CD14-positive monocyte (primary cell): ENCODE results near the gene CISTR. TPM values are rescaled to one million over a fixed set of nuclear protein-coding genes. Genes with fewer than 3 reads are reported as not detected.
A peak's percentile ranks its signal among the peaks of the same experiment; 100 is the strongest.
"Not testable (repeated sequence)": the region's sequence is repeated elsewhere in the genome, so short reads cannot be mapped to it uniquely, and the experiment has no call there.

Source experiments
- DNase-seq, 3 donors: peaks; one replicate each; pipeline ENCODE4 v3.0.0-alpha.2; 2011 to 2022
- H2AFZ ChIP-seq: 2 replicates; pipeline ENCODE4 v1.6.0; 2012; ENCODE audit warnings: mild to moderate bottlenecking, low read depth, low read length, inconsistent platforms; ENCODE audit not compliant: insufficient read depth, poor library complexity, severe bottlenecking
- H3K27ac ChIP-seq, 2 donors: 1 replicate in 1 of 2; 2 replicates in 1 of 2; pipeline ENCODE4 v1.5.1; 2012 to 2013; ENCODE audit warnings: low read length in 2 of 2, control low read depth in 1 of 2, inconsistent platforms in 1 of 2, low read depth in 1 of 2, mild to moderate bottlenecking in 1 of 2
- H3K27me3 ChIP-seq, 2 donors: one replicate each; pipeline versions ENCODE4 v1.6.0 to v1.6.1; 2011 to 2013; ENCODE audit warnings: low read length in 2 of 2; ENCODE audit not compliant: control insufficient read depth in 2 of 2, insufficient read depth in 2 of 2
- H3K36me3 ChIP-seq, 2 donors: replicated peaks in 1 of 2; 1 replicate in 1 of 2; 2 replicates in 1 of 2; pipeline versions ENCODE4 v1.5.1 to v1.6.1; 2012 to 2013; ENCODE audit warnings: low read length in 2 of 2, control low read depth in 1 of 2, inconsistent platforms in 1 of 2, mild to moderate bottlenecking in 1 of 2; ENCODE audit not compliant: insufficient read depth in 2 of 2, control insufficient read depth in 1 of 2
- H3K4me1 ChIP-seq, 2 donors: 1 replicate in 1 of 2; 2 replicates in 1 of 2; pipeline versions ENCODE4 v1.5.1 to v1.6.1; 2012 to 2013; ENCODE audit warnings: low read length in 2 of 2, control low read depth in 1 of 2, inconsistent platforms in 1 of 2, mild to moderate bottlenecking in 1 of 2, moderate library complexity in 1 of 2; ENCODE audit not compliant: insufficient read depth in 2 of 2, control insufficient read depth in 1 of 2
- H3K4me2 ChIP-seq: replicated peaks from 2 replicates; pipeline ENCODE3; 2012; ENCODE audit warnings: low read length, moderate library complexity, mild to moderate bottlenecking; ENCODE audit not compliant: poor library complexity, severe bottlenecking; ENCODE audit errors: extremely low read depth
- H3K4me3 ChIP-seq, 3 experiments: fragments of 200-600 bp in 1 of 3; sonication (generic) in 1 of 3; replicated peaks in 1 of 3; 1 replicate in 2 of 3; 2 replicates in 1 of 3; pipeline ENCODE4 v1.5.1; 2011 to 2013; ENCODE audit warnings: low read length in 3 of 3, mild to moderate bottlenecking in 3 of 3, control low read depth in 2 of 3, low read depth in 2 of 3, inconsistent platforms in 1 of 3, moderate library complexity in 1 of 3
- H3K79me2 ChIP-seq: 2 replicates; pipeline ENCODE4 v1.6.0; 2012; ENCODE audit warnings: mild to moderate bottlenecking, control low read depth, inconsistent platforms, low read length, moderate library complexity; ENCODE audit not compliant: insufficient read depth
- H3K9ac ChIP-seq: 2 replicates; pipeline ENCODE4 v1.6.0; 2017; ENCODE audit warnings: low read length, mild to moderate bottlenecking; ENCODE audit not compliant: insufficient read depth, poor library complexity, severe bottlenecking
- H3K9me3 ChIP-seq, 2 donors: replicated peaks in 1 of 2; 1 replicate in 1 of 2; 2 replicates in 1 of 2; pipeline versions ENCODE4 v1.5.1 to v1.6.1; 2012 to 2013; ENCODE audit warnings: low read length in 2 of 2, control low read depth in 1 of 2; ENCODE audit not compliant: control insufficient read depth in 1 of 2, insufficient read depth in 1 of 2
- H4K20me1 ChIP-seq: 2 replicates; pipeline ENCODE4 v1.6.0; 2012; ENCODE audit warnings: mild to moderate bottlenecking, low read length, control low read depth, moderate library complexity; ENCODE audit not compliant: insufficient read depth
- H3K27ac Mint-ChIP-seq, 7 donors: one replicate each; pipeline ENCODE4 v1.8.0; 2020; ENCODE audit warnings: mild to moderate bottlenecking in 7 of 7, mixed read lengths in 7 of 7, moderate library complexity in 6 of 7, inconsistent platforms in 2 of 7
- H3K27me3 Mint-ChIP-seq, 3 donors: one replicate each; pipeline ENCODE4 v1.8.0; 2021 to 2022; ENCODE audit warnings: low read depth in 3 of 3, mild to moderate bottlenecking in 3 of 3, mixed read lengths in 3 of 3, moderate library complexity in 3 of 3, inconsistent platforms in 1 of 3
- H3K36me3 Mint-ChIP-seq, 2 donors: one replicate each; pipeline ENCODE4 v1.8.0; 2020; ENCODE audit warnings: mixed read lengths in 2 of 2, inconsistent platforms in 1 of 2, mild to moderate bottlenecking in 1 of 2
- H3K4me1 Mint-ChIP-seq: one replicate; pipeline ENCODE4 v1.8.0; 2020; ENCODE audit warnings: mild to moderate bottlenecking, mixed read lengths
- H3K4me3 Mint-ChIP-seq, 2 donors: one replicate each; pipeline ENCODE4 v1.8.0; 2020; ENCODE audit warnings: mild to moderate bottlenecking in 2 of 2, mixed read lengths in 2 of 2, moderate library complexity in 1 of 2
- H3K9me3 Mint-ChIP-seq, 7 donors: one replicate each; pipeline ENCODE4 v1.8.0; 2020 to 2022; ENCODE audit warnings: mixed read lengths in 7 of 7, mild to moderate bottlenecking in 6 of 7, moderate library complexity in 6 of 7, inconsistent platforms in 2 of 7
- WGBS: methylation state at CpG from one replicate; pipeline ENCODE4 v1.1.5; 2013; ENCODE audit warnings: missing lambda C conversion rate; ENCODE audit not compliant: insufficient coverage; 5-methylcytosine and 5-hydroxymethylcytosine counted together
- intact Hi-C, 2 donors: fragments of 100-400 bp; cut with micrococcal nuclease; formaldehyde crosslinking; loops; one replicate each; pipeline versions ENCODE4 v1.15.0 to v1.15.1; 2023
- polyA plus RNA-seq, 3 donors: library from polyadenylated mRNA; depleted of rRNA in 1 of 3; unstranded in 2 of 3; stranded (reverse) in 1 of 3; fragments of 300-500 nt in 2 of 3; fragments of >200 nt in 1 of 3; fragmentation: Illumina TruSeq in 2 of 3; gene quantifications; 1 replicate in 2 of 3; 2 replicates in 1 of 3; pipeline ENCODE4 v1.2.3, GENCODE V29; 2012 to 2021
- TF ChIP-seq, protein P1 (sequence below): fragments of 200-600 bp; IDR thresholded peaks from one replicate; pipeline ENCODE4 v1.8.0; 2022; ENCODE audit warnings: antibody characterized with exemption, mild to moderate bottlenecking

Gene CISTR
- polyA plus RNA-seq, 3 donors, result not detected

DNA sequence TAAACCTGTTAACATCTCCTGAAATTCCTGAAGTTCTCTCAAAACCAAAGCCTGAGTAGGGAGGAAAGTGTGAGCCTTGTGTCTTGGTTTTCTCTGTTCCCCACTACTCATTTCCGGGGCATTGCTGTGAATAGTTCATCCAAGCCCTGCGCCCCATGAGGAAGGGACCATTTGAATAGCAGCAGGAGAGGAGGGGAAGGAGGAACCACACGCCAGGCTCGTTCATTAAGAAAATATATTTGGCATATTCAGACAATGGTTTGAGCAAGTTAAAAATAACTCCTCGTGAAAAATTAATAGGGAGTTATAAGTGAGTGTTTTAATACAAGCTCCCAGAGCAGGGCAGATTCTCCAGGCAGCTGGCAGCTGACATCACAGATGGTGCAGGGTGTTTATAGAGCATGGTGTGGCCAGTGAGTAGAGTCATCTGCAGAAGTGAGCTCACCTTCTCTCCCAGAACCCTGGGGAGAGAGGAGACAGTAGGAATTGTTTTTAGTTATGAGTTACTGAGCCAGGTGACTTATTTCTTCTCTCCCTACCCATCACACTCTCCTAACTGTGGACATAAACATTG lies 29.5 kb upstream of the CISTR start:
- Mint-ChIP-seq H3K27ac (peak overlapping the region in 1 of 7 donors; percentile 10), H3K9me3 (peaks cover 0 to 4% (median 0%) of the 10 kb centered on the region in 7 donors), H3K27me3 (peaks cover 52 to 75% (median 59%) of the 10 kb centered on the region in 3 donors), H3K4me1 (no peaks in the 10 kb centered on the region), H3K4me3 (peak overlapping the region in 1 of 2 donors; percentile 58), H3K36me3 (no peaks in the 10 kb centered on the region)
- Histone ChIP-seq H3K4me2 (no peak overlapping the region), H3K36me3 (no peaks in the 10 kb centered on the region), H3K27me3 (peaks cover 34 to 37% of the 10 kb centered on the region in 2 donors), H3K79me2 (no peaks in the 10 kb centered on the region), H3K4me3 (no peak overlapping the region), H3K27ac (no peak overlapping the region), H4K20me1 (no peaks in the 10 kb centered on the region), H2AFZ (no peak overlapping the region), H3K9ac (no peak overlapping the region), H3K9me3 (no peaks in the 10 kb centered on the region), H3K4me1 (no peaks in the 10 kb centered on the region)
- TF ChIP-seq, protein P1, sequence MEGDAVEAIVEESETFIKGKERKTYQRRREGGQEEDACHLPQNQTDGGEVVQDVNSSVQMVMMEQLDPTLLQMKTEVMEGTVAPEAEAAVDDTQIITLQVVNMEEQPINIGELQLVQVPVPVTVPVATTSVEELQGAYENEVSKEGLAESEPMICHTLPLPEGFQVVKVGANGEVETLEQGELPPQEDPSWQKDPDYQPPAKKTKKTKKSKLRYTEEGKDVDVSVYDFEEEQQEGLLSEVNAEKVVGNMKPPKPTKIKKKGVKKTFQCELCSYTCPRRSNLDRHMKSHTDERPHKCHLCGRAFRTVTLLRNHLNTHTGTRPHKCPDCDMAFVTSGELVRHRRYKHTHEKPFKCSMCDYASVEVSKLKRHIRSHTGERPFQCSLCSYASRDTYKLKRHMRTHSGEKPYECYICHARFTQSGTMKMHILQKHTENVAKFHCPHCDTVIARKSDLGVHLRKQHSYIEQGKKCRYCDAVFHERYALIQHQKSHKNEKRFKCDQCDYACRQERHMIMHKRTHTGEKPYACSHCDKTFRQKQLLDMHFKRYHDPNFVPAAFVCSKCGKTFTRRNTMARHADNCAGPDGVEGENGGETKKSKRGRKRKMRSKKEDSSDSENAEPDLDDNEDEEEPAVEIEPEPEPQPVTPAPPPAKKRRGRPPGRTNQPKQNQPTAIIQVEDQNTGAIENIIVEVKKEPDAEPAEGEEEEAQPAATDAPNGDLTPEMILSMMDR, result no peak
- DNase-seq, result no peak
- WGBS, result 13% methylated on average over 3 of the region's 5 CpGs
- intact Hi-C loops, result no loop called here

DNA sequence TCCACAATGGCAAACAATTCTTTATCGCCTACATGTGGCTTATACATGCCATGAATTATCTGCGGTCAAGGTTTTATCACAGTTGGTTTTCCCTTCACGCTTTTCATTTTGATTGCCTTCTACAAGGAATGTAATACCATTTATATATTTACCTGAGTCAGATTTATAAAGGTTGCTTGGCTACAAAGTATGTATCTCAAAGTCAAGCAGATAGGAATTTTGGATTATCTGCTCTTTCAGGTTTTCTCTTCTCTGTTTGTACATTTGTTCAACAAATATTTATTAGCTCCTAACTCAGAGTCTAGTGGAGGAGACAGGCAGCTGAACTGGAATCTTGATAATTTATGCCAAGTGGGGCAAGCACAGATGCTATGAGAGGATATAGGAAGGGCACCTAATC lies 28.5 kb upstream of the CISTR start:
- Mint-ChIP-seq H3K9me3 (peaks cover 0 to 4% (median 0%) of the 10 kb centered on the region in 7 donors), H3K36me3 (no peaks in the 10 kb centered on the region), H3K27me3 (peaks cover 52 to 75% (median 61%) of the 10 kb centered on the region in 3 donors), H3K27ac (no peak overlapping the region), H3K4me1 (no peaks in the 10 kb centered on the region), H3K4me3 (no peak overlapping the region)
- Histone ChIP-seq H3K4me3 (no peak overlapping the region), H3K36me3 (no peaks in the 10 kb centered on the region), H3K79me2 (no peaks in the 10 kb centered on the region), H4K20me1 (no peaks in the 10 kb centered on the region), H3K4me1 (no peaks in the 10 kb centered on the region), H3K9ac (no peak overlapping the region), H3K9me3 (no peaks in the 10 kb centered on the region), H3K4me2 (no peak overlapping the region), H3K27me3 (peaks cover 41 to 46% of the 10 kb centered on the region in 2 donors), H2AFZ (no peak overlapping the region), H3K27ac (no peak overlapping the region)
- intact Hi-C loops, result no loop called here
- 100% methylated on average over 1 of the region's 3 CpGs for WGBS
- TF ChIP-seq, protein P1, result no peak
- no peak for DNase-seq

DNA sequence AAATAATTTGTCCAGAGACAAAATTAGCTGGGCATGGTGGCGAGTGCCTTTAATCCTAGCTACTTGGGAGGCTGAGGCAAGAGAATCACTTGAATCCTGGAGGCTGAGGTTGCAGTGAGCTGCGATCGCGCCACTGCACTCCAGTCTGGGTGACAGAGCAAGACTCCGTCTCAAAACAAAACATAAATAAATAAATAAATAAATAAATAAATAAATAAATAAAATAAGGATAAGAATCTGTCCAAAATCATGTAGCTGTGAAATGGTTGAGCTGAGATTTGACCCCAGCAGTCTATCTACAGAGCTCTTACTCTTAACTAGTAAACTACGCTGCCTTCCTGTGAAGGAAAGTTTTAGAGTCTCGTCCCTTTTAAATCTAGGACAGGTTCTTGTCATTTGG lies 27.9 kb upstream of the CISTR start:
- H4K20me1 ChIP-seq, intact Hi-C loops, H3K79me2 ChIP-seq, H2AFZ ChIP-seq, H3K9me3 Mint-ChIP-seq, H3K27ac ChIP-seq, H3K36me3 Mint-ChIP-seq, H3K27ac Mint-ChIP-seq, H3K36me3 ChIP-seq, H3K4me3 ChIP-seq, H3K4me2 ChIP-seq, H3K9me3 ChIP-seq, H3K4me1 Mint-ChIP-seq, H3K4me3 Mint-ChIP-seq, H3K4me1 ChIP-seq, DNase-seq, H3K9ac ChIP-seq: not testable (repeated sequence)
- peaks cover 49 to 73% (median 57%) of the 10 kb centered on the region in 3 donors for H3K27me3 Mint-ChIP-seq
- no CpG with 5 or more reads among the region's 7 CpGs for WGBS
- H3K27me3 ChIP-seq, result peaks cover 38 to 44% of the 10 kb centered on the region in 2 donors
